Activated B cell treated with CpG ODN at 0.5 μM for 24 hours (primary cell): ENCODE data around the gene CAPN15. TPM values are rescaled to one million over a fixed set of nuclear protein-coding genes. Genes with fewer than 3 reads are reported as not detected.
"Not testable (repeated sequence)": the region's sequence is repeated elsewhere in the genome, so short reads cannot be mapped to it uniquely, and the experiment has no call there.

Experiments
- ATAC-seq: fragments of 200-7000 bp; cut with Tn5 transposase; one replicate; pipeline ENCODE4 v1.10.0; 2021; ENCODE audit warnings: low read depth, mild to moderate bottlenecking, moderate library complexity
- CTCF ChIA-PET: fragments of 350-600 bp; sonication (Branson Sonifier 250); formaldehyde crosslinking; loops from one replicate; lab custom pipeline; 2021; ENCODE audit warnings: antibody characterized with exemption; lab: Charles Lee
- POLR2A ChIA-PET: fragments of 350-600 bp; sonication (Branson Sonifier 250); formaldehyde crosslinking; loops from one replicate; lab custom pipeline; 2021; ENCODE audit warnings: antibody characterized with exemption; lab: Charles Lee
- DNase-seq: peaks from one replicate; pipeline ENCODE4 v3.0.0; 2022
- H3K27ac Mint-ChIP-seq: one replicate; pipeline ENCODE4 v1.8.0; 2020; ENCODE audit warnings: mixed read lengths
- H3K27me3 Mint-ChIP-seq: one replicate; pipeline ENCODE4 v1.8.0; 2021; ENCODE audit warnings: mixed read lengths
- H3K36me3 Mint-ChIP-seq: one replicate; pipeline ENCODE4 v1.8.0; 2021; ENCODE audit warnings: low read depth, mixed read lengths
- H3K4me1 Mint-ChIP-seq: one replicate; pipeline ENCODE4 v1.8.0; 2021; ENCODE audit warnings: mixed read lengths
- H3K4me3 Mint-ChIP-seq: one replicate; pipeline ENCODE4 v1.8.0; 2020; ENCODE audit warnings: mild to moderate bottlenecking, mixed read lengths
- H3K9me3 Mint-ChIP-seq: one replicate; pipeline ENCODE4 v1.8.0; 2020; ENCODE audit warnings: mixed read lengths
- CTCF ChIP-seq: fragments of 200-600 bp; IDR thresholded peaks from one replicate; pipeline ENCODE4 v1.8.0; 2022; ENCODE audit warnings: antibody characterized with exemption, mild to moderate bottlenecking
- intact Hi-C: fragments of 100-400 bp; cut with micrococcal nuclease; formaldehyde crosslinking; loops from one replicate; pipeline ENCODE4 v1.15.1; 2024
- total RNA-seq: library from RNA; stranded (reverse); gene quantifications from 2 replicates; pipeline ENCODE4 v1.2.3, GENCODE V29; 2022

The CAPN15 gene
- total RNA-seq, 1 donor from 2014 or later: 95.1 TPM

GRCh38 chr16:595094-595528 is 67.6 kb downstream of the CAPN15 start:
- H3K9me3 Mint-ChIP-seq: no peaks in the 10 kb centered on the region
- no peak for TF ChIP-seq CTCF

GRCh38 chr16:595942-596735 is 68.6 kb downstream of the CAPN15 start:
- POLR2A ChIA-PET: no interaction called here
- no peak for TF ChIP-seq CTCF
- CTCF ChIA-PET: no interaction called here
- H3K27ac Mint-ChIP-seq: no peak overlapping the region
- ATAC-seq (no peak), DNase-seq (no peak)
- H3K4me1 Mint-ChIP-seq: peaks cover 21% of the 10 kb centered on the region
- H3K36me3 Mint-ChIP-seq: peaks cover 12% of the 10 kb centered on the region
- H3K4me3 Mint-ChIP-seq: no peak overlapping the region
- intact Hi-C loops: no loop called here
- no peaks in the 10 kb centered on the region for H3K27me3 Mint-ChIP-seq
- H3K9me3 Mint-ChIP-seq: no peaks in the 10 kb centered on the region

More at GRCh38 chr16:595094-595528, 67.6 kb downstream of the CAPN15 start:
- Mint-ChIP-seq H3K4me3 (no peak overlapping the region), H3K27me3 (no peaks in the 10 kb centered on the region), H3K4me1 (peaks cover 28% of the 10 kb centered on the region), H3K27ac (no peak overlapping the region), H3K36me3 (peaks cover 12% of the 10 kb centered on the region)
- CTCF ChIA-PET: no interaction called here
- POLR2A ChIA-PET: no interaction called here
- intact Hi-C loops: no loop called here
- DNase-seq (no peak), ATAC-seq (no peak)

- no peak for ATAC-seq
- H3K27me3 Mint-ChIP-seq: no peaks in the 10 kb centered on the region
- no peaks in the 10 kb centered on the region for H3K9me3 Mint-ChIP-seq
- H3K27ac Mint-ChIP-seq: no peak overlapping the region
- TF ChIP-seq CTCF: no peak
- no peak overlapping the region for H3K4me3 Mint-ChIP-seq
- H3K36me3 Mint-ChIP-seq: peaks cover 12% of the 10 kb centered on the region
- intact Hi-C loops: no loop called here
- H3K4me1 Mint-ChIP-seq: peaks cover 19% of the 10 kb centered on the region
- ChIA-PET CTCF (no interaction called here), POLR2A (no interaction called here)
- DNase-seq: no peak
These were observed 69.2 kb downstream of the CAPN15 start for GRCh38 chr16:596736-597060.

GRCh38 chr16:597655-598054 is 70.1 kb downstream of the CAPN15 start:
- CTCF ChIA-PET, ATAC-seq, H3K4me3 Mint-ChIP-seq, intact Hi-C loops, H3K27me3 Mint-ChIP-seq, H3K27ac Mint-ChIP-seq, H3K9me3 Mint-ChIP-seq, DNase-seq: not testable (repeated sequence)
- POLR2A ChIA-PET: interaction anchor here (0.6 kb wide), 1 partner anchor 359 kb away, joined by 6 read pairs; no protein-coding TSS in a partner anchor
- Mint-ChIP-seq H3K4me1 (peaks cover 11% of the 10 kb centered on the region), H3K36me3 (peaks cover 12% of the 10 kb centered on the region)

- TF ChIP-seq CTCF: no peak
- Mint-ChIP-seq H3K4me3 (no peak overlapping the region), H3K4me1 (peaks cover under 1% of the 10 kb centered on the region), H3K27me3 (no peaks in the 10 kb centered on the region), H3K9me3 (no peaks in the 10 kb centered on the region), H3K27ac (no peak overlapping the region), H3K36me3 (peaks cover 12% of the 10 kb centered on the region)
- POLR2A ChIA-PET: interaction anchor here (0.6 kb wide), 1 partner anchor 882 kb away, joined by 5 read pairs; no protein-coding TSS in a partner anchor
- ATAC-seq (no peak), DNase-seq (no peak)
- intact Hi-C loops: no loop called here
- CTCF ChIA-PET: interaction anchor here (0.7 kb wide), 1 partner anchor 11 kb away, joined by 3 read pairs; no protein-coding TSS in a partner anchor
These were observed 71.6 kb downstream of the CAPN15 start for GRCh38 chr16:598823-599739.
